22Rv1 (cell line): ENCODE measurements around the gene SV2C.

Experiments
- H3K27ac ChIP-seq: fragments of 450-650 bp; 2 replicates; pipeline ENCODE4 v1.5.1; 2017
- ZFX ChIP-seq: fragments of 450-650 bp; IDR thresholded peaks from 2 replicates; pipeline ENCODE4 v1.6.1; 2017; ENCODE audit warnings: antibody characterized with exemption, borderline replicate concordance
- TF ChIP-seq, protein P1 (sequence below): fragments of 450-650 bp; IDR thresholded peaks from 2 replicates; pipeline ENCODE4 v1.5.1; 2017; ENCODE audit warnings: mild to moderate bottlenecking

The SV2C gene

DNA sequence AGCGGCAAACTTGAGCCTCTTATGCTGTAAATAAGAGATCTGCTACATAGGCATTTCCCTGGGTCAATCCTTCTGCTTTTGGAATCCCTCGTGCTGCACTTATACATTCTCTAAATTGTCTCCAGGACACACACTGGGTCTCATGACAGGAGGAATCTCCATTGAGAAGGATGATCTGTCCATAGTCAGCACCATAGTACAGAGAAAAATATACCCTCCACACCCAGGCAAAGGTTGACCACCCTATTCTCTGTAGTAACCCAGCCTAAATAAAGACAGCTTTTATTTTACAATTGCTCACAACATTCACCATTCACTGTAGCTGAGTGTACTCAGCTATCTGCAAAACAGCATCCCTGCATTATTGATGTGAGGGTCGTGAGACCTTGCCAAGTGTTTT is 111.2 kb downstream of the SV2C start:
- TF ChIP-seq, protein P1, sequence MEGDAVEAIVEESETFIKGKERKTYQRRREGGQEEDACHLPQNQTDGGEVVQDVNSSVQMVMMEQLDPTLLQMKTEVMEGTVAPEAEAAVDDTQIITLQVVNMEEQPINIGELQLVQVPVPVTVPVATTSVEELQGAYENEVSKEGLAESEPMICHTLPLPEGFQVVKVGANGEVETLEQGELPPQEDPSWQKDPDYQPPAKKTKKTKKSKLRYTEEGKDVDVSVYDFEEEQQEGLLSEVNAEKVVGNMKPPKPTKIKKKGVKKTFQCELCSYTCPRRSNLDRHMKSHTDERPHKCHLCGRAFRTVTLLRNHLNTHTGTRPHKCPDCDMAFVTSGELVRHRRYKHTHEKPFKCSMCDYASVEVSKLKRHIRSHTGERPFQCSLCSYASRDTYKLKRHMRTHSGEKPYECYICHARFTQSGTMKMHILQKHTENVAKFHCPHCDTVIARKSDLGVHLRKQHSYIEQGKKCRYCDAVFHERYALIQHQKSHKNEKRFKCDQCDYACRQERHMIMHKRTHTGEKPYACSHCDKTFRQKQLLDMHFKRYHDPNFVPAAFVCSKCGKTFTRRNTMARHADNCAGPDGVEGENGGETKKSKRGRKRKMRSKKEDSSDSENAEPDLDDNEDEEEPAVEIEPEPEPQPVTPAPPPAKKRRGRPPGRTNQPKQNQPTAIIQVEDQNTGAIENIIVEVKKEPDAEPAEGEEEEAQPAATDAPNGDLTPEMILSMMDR, result no peak
- TF ChIP-seq ZFX, result no peak

GRCh38 chr5:76196457-76196856 is 113.3 kb downstream of the SV2C start:
- TF ChIP-seq, protein P1, result no peak
- no peak for TF ChIP-seq ZFX
- H3K27ac ChIP-seq, result no peak overlapping the region

More for the DNA sequence above, 111.2 kb downstream of the SV2C start:
- H3K27ac ChIP-seq, result no peak overlapping the region

DNA sequence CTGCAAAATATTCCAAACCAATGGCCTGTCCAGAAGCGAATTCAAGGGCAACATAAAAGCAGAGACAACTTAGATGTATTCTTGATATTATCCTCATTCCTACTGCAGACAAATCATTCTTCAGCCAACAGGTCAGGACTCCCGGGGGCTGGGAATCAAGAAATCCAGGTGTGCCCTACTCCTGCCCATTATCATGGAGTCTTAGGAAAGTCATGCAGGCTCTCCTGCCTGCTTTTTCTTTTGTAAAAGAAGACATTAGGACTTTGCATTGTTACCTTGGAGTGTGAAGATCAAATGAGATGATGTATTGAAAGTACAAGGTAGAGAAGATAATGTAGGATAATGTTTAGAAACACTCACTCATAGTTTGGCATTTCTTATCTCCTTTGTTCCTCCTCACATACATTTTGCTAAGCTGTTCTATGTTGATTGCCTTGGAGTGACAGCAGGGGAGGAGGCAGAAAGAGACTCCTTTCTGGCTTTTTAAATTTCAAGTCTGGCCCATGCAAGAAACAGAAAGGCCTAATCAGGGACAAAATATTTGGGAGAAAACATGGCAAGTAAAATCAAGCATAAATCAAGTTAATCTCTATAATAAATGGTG is 113.8 kb downstream of the SV2C start:
- TF ChIP-seq, protein P1, result no peak
- TF ChIP-seq ZFX, result no peak
- H3K27ac ChIP-seq, result no peak overlapping the region

DNA sequence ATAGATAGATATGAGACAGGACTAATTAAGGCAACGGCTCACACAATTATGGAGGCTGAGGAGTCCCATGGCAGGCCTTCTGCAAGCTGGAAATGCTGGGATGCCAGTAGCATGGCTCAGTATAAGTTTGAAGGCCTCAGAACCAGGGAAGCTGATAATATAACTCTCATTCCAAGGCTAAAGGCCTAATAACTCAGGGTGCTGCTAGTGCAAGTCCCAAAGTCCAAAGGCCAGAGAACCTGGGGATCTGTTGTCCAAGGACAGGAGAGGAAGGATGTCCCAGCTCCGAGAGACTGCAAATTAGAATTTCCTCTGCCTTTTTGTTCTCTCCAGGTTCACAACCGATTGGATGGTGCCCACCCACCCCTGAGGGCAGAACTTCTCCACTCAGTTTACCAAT is 114.5 kb downstream of the SV2C start:
- TF ChIP-seq, protein P1, result no peak
- no peak for TF ChIP-seq ZFX
- no peak overlapping the region for H3K27ac ChIP-seq

- TF ChIP-seq ZFX, result no peak
- TF ChIP-seq, protein P1, result no peak
- no peak overlapping the region for H3K27ac ChIP-seq
Measured at GRCh38 chr5:76199336-76200318, 116.4 kb downstream of the SV2C start.

DNA sequence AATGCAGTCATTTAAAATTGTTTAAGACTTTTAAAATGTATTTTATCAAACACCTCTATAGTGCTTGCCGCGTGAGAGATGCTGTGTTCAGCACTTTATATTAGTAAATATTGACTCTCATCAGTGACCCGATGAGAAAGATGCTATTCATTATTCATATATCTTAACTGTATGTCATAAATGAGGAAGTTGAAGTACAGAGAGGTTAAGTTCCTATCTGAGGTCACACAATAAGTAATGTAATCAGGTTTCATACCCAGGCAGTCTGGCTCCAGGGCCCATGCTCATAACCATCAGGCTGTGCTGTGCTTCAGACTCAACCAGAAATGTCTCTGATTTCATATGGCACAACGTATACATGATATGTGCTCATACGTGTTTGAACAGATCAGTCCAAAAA is 119.0 kb downstream of the SV2C start:
- TF ChIP-seq, protein P1, result no peak
- TF ChIP-seq ZFX, result no peak
- H3K27ac ChIP-seq, result no peak overlapping the region

GRCh38 chr5:76204191-76204590 is 121.0 kb downstream of the SV2C start:
- no peak for TF ChIP-seq ZFX
- TF ChIP-seq, protein P1, result no peak
- H3K27ac ChIP-seq, result no peak overlapping the region
